GM11168 (cell line): Measurements from ENCODE around the gene SLC35B3.
"Not testable (repeated sequence)": the region's sequence is repeated elsewhere in the genome, so short reads cannot be mapped to it uniquely, and the experiment has no call there.

ENCODE experiments used
- in situ Hi-C: fragments of 300-500 bp; cut with MboI; formaldehyde crosslinking; loops from one replicate; pipeline ENCODE4 v1.12.0; 2022; ENCODE audit warnings: low sequenced_read_pairs; ENCODE audit not compliant: unreplicated experiment

Gene SLC35B3

GRCh38 chr6:8435093-8435844 is at the start of gene SLC35B3:
SLC35B3 (minus strand) TSS chr6:8435545.
- in situ Hi-C loops, result no loop called here

- in situ Hi-C loops, result no loop called here
Measured at GRCh38 chr6:8483650-8484049, 48.3 kb upstream of the SLC35B3 start.

- in situ Hi-C loops, result no loop called here
Measured at GRCh38 chr6:8481727-8482126, 46.4 kb upstream of the SLC35B3 start.

- in situ Hi-C loops, result no loop called here
Measured at GRCh38 chr6:8478418-8478817, 43.1 kb upstream of the SLC35B3 start.

GRCh38 chr6:8476656-8477055 is 41.3 kb upstream of the SLC35B3 start:
- in situ Hi-C loops, result no loop called here

- in situ Hi-C loops, result no loop called here
Measured at GRCh38 chr6:8468552-8469356, 33.4 kb upstream of the SLC35B3 start.

- in situ Hi-C loops, result no loop called here
Measured at GRCh38 chr6:8462694-8463093, 27.3 kb upstream of the SLC35B3 start.

GRCh38 chr6:8462169-8462568 is 26.8 kb upstream of the SLC35B3 start:
- in situ Hi-C loops, result no loop called here

- in situ Hi-C loops, result no loop called here
Measured at GRCh38 chr6:8446391-8446790, 11.0 kb upstream of the SLC35B3 start.

- in situ Hi-C loops, result not testable (repeated sequence)
Measured at GRCh38 chr6:8445930-8446329, 10.6 kb upstream of the SLC35B3 start.

GRCh38 chr6:8442150-8442549 is 6.8 kb upstream of the SLC35B3 start:
- in situ Hi-C loops, result no loop called here

GRCh38 chr6:8441452-8441851 is 6.1 kb upstream of the SLC35B3 start:
- in situ Hi-C loops, result no loop called here

- in situ Hi-C loops, result no loop called here
Measured at GRCh38 chr6:8439601-8440268, 4.4 kb upstream of the SLC35B3 start.

- in situ Hi-C loops, result no loop called here
Measured at GRCh38 chr6:8437813-8438212, 2.5 kb upstream of the SLC35B3 start.

GRCh38 chr6:8436966-8437365 is 1.6 kb upstream of the SLC35B3 start:
- in situ Hi-C loops, result no loop called here

- in situ Hi-C loops, result no loop called here
Measured at GRCh38 chr6:8435845-8436168, 462 bp upstream of the SLC35B3 start.

- in situ Hi-C loops, result no loop called here
Measured at GRCh38 chr6:8434727-8435092, 635 bp downstream of the SLC35B3 start.

GRCh38 chr6:8432614-8433013 is 2.7 kb downstream of the SLC35B3 start:
- in situ Hi-C loops, result no loop called here

- in situ Hi-C loops, result no loop called here
Measured at GRCh38 chr6:8429821-8430220, 5.5 kb downstream of the SLC35B3 start.

GRCh38 chr6:8426544-8426943 is 8.8 kb downstream of the SLC35B3 start:
- in situ Hi-C loops, result not testable (repeated sequence)

GRCh38 chr6:8420031-8420588 is 15.2 kb downstream of the SLC35B3 start:
- in situ Hi-C loops, result no loop called here
